Thyroid gland (tissue), 4 donors: ENCODE measurements around the gene XKR3. TPM values are rescaled to one million over a fixed set of nuclear protein-coding genes. Genes with fewer than 3 reads are reported as not detected.

ENCODE experiments used
- DNase-seq, 2 donors: peaks; one replicate each; pipeline ENCODE4 v3.0.0-alpha.2; 2019
- H3K27ac ChIP-seq, 3 donors: fragments of 200-600 bp; sonication (generic); 1 replicate in 2 of 3; 2 replicates in 1 of 3; pipeline ENCODE4 v1.5.1; 2016 to 2019; ENCODE audit warnings: mild to moderate bottlenecking in 1 of 3, moderate library complexity in 1 of 3
- H3K27me3 ChIP-seq: fragments of 200-600 bp; sonication (generic); one replicate; pipeline ENCODE4 v1.5.1; 2019
- H3K36me3 ChIP-seq, 2 donors: fragments of 200-600 bp; sonication (generic); one replicate each; pipeline ENCODE4 v1.5.1; 2016 to 2019
- H3K4me1 ChIP-seq, 2 donors: fragments of 200-600 bp; sonication (generic); one replicate each; pipeline ENCODE4 v1.5.1; 2017 to 2019
- H3K4me3 ChIP-seq, 3 donors: fragments of 200-600 bp; sonication (generic); replicated peaks in 1 of 3; 1 replicate in 2 of 3; 2 replicates in 1 of 3; pipeline ENCODE4 v1.5.1; 2016; ENCODE audit warnings: mild to moderate bottlenecking in 1 of 3
- H3K9me3 ChIP-seq: fragments of 200-600 bp; sonication (generic); one replicate; pipeline ENCODE4 v1.5.1; 2017
- POLR2A ChIP-seq, 2 donors: fragments of 450-650 bp; IDR thresholded peaks; one replicate each; pipeline ENCODE4 v1.6.1; 2017; ENCODE audit warnings: antibody characterized with exemption in 2 of 2, mild to moderate bottlenecking in 2 of 2, moderate library complexity in 1 of 2
- WGBS, 2 donors: methylation state at CpG; one replicate each; pipeline ENCODE4 v1.1.5; 2017; 5-methylcytosine and 5-hydroxymethylcytosine counted together
- intact Hi-C: fragments of 100-400 bp; cut with DNase I; formaldehyde crosslinking; loops from one replicate; pipeline ENCODE4 v1.15.1; 2023
- total RNA-seq, 4 donors: library from RNA; depleted of rRNA; stranded (reverse); fragments of >200 nt; gene quantifications; one replicate each; pipeline ENCODE4 v1.2.3, GENCODE V29; 2016
- TF ChIP-seq, protein P1 (sequence below), 6 experiments: fragments of 200-600 bp in 3 of 6; fragments of 450-650 bp in 3 of 6; sonication (generic) in 3 of 6; IDR thresholded peaks; one replicate each; pipeline ENCODE4 v1.5.1; 2016 to 2019; ENCODE audit warnings: antibody characterized with exemption in 6 of 6, mild to moderate bottlenecking in 2 of 6, inconsistent platforms in 1 of 6, moderate library complexity in 1 of 6

The XKR3 gene
- total RNA-seq, 4 donors from 2014 or later = not detected

DNA sequence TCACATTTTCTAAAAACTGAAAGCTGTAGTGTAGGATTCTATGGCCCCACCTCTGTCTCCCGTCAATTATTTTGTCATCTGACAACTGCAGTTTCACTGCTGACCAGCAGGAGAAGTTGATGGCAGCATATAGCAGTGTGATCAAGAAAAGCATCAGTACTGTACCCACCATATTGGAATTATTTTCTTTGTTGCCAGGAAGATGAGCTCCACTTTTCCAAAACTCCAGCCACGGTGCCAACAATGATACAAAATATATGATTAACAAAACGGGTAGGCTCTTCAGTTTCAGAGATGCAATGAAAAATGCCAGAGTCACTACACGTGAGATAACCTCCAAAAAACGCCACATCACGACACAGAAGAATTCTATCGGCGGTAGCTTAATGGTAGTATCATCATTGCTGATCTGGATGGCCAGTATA lies 41.3 kb downstream of the XKR3 start:
- TF ChIP-seq POLR2A (IDR thresholded peaks at IDR 0.05) = no peak
- TF ChIP-seq, protein P1, sequence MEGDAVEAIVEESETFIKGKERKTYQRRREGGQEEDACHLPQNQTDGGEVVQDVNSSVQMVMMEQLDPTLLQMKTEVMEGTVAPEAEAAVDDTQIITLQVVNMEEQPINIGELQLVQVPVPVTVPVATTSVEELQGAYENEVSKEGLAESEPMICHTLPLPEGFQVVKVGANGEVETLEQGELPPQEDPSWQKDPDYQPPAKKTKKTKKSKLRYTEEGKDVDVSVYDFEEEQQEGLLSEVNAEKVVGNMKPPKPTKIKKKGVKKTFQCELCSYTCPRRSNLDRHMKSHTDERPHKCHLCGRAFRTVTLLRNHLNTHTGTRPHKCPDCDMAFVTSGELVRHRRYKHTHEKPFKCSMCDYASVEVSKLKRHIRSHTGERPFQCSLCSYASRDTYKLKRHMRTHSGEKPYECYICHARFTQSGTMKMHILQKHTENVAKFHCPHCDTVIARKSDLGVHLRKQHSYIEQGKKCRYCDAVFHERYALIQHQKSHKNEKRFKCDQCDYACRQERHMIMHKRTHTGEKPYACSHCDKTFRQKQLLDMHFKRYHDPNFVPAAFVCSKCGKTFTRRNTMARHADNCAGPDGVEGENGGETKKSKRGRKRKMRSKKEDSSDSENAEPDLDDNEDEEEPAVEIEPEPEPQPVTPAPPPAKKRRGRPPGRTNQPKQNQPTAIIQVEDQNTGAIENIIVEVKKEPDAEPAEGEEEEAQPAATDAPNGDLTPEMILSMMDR (IDR thresholded peaks at IDR 0.05) = peak in 1 of 6 experiments; percentile 9
- intact Hi-C loops = no loop called here
- no peaks in the 10 kb centered on the region for H3K27me3 ChIP-seq
- no peak overlapping the region for H3K27ac ChIP-seq
- H3K4me3 ChIP-seq = no peak overlapping the region
- H3K9me3 ChIP-seq = no peaks in the 10 kb centered on the region
- DNase-seq = no peak
- WGBS, 2 donors = 75 to 82% methylated on average over 8 of the region's 8 CpGs
- H3K36me3 ChIP-seq = no peaks in the 10 kb centered on the region
- no peaks in the 10 kb centered on the region for H3K4me1 ChIP-seq

DNA sequence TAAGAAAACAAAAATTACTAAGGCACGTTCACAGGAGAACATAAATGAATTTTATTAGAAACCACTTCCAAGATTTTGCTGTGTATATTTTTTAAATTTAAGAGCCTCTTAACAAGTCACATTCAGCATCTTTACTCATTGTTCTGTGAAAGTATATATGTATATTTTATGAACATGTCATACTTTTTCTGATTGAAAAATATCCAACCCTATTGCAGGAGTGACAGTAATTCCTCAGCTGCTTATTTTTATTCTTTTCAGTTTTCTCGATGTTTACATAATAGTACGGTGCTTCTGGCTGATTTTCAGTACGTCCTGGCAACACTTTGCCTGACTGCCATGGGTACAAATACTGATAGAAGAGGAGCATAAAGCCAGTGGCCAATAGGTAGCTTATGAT lies 41.8 kb downstream of the XKR3 start:
- Histone ChIP-seq H3K4me1 (no peaks in the 10 kb centered on the region), H3K27me3 (no peaks in the 10 kb centered on the region), H3K9me3 (no peaks in the 10 kb centered on the region), H3K4me3 (no peak overlapping the region), H3K36me3 (no peaks in the 10 kb centered on the region), H3K27ac (no peak overlapping the region)
- intact Hi-C loops = no loop called here
- no peak for TF ChIP-seq POLR2A (IDR thresholded peaks at IDR 0.05)
- TF ChIP-seq, protein P1 (IDR thresholded peaks at IDR 0.05) = no peak
- 77 to 85% methylated on average over 4 of the region's 4 CpGs for WGBS, 2 donors
- no peak for DNase-seq

DNA sequence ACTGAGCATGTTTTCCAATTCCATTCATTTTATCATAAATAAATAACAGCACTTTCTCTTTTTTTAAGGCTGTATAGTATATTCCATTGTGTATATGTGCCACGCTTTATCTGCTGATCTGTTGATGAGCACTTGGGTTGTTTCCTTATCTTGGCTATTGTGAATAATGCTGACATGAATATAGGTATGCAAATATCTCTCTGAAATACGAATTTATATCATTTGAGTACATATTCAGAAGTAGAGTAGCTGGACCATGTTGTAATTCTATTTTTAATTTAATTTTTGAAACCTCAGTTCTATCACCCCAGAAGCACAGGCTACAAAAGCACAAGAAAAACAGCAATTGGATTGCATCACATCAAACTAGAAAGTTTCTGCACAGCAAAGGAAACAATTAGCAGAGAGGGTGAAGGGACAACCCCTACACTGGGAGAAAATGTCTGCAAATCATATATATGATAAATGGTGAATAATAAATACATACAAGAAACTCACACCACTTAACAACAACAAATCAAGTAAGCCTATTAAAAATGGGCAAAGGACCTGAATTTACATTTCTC lies 43.4 kb downstream of the XKR3 start:
- Histone ChIP-seq H3K4me1 (no peaks in the 10 kb centered on the region), H3K36me3 (no peaks in the 10 kb centered on the region), H3K4me3 (no peak overlapping the region), H3K27ac (no peak overlapping the region), H3K9me3 (no peaks in the 10 kb centered on the region), H3K27me3 (no peaks in the 10 kb centered on the region)
- no peak for TF ChIP-seq POLR2A (IDR thresholded peaks at IDR 0.05)
- TF ChIP-seq, protein P1 (IDR thresholded peaks at IDR 0.05) = no peak
- WGBS, 2 donors = 48 to 53% methylated on average over 2 of the region's 2 CpGs
- no peak for DNase-seq
- intact Hi-C loops = no loop called here

GRCh38 chr22:16781074-16781763 lies 44.0 kb downstream of the XKR3 start:
- 76 to 81% methylated on average over 11 of the region's 11 CpGs for WGBS, 2 donors
- H3K27ac ChIP-seq = no peak overlapping the region
- no peak overlapping the region for H3K4me3 ChIP-seq
- DNase-seq = no peak
- H3K9me3 ChIP-seq = no peaks in the 10 kb centered on the region
- TF ChIP-seq, protein P1 (IDR thresholded peaks at IDR 0.05) = no peak
- TF ChIP-seq POLR2A (IDR thresholded peaks at IDR 0.05) = no peak
- no peaks in the 10 kb centered on the region for H3K27me3 ChIP-seq
- intact Hi-C loops = no loop called here
- no peaks in the 10 kb centered on the region for H3K36me3 ChIP-seq
- no peaks in the 10 kb centered on the region for H3K4me1 ChIP-seq

- no peak for TF ChIP-seq POLR2A (IDR thresholded peaks at IDR 0.05)
- TF ChIP-seq, protein P1 (IDR thresholded peaks at IDR 0.05) = no peak
- DNase-seq = no peak
- intact Hi-C loops = no loop called here
- H3K27me3 ChIP-seq = no peaks in the 10 kb centered on the region
- no peaks in the 10 kb centered on the region for H3K4me1 ChIP-seq
- no peaks in the 10 kb centered on the region for H3K36me3 ChIP-seq
- 80 to 83% methylated on average over 2 of the region's 2 CpGs for WGBS, 2 donors
- H3K9me3 ChIP-seq = no peaks in the 10 kb centered on the region
- no peak overlapping the region for H3K4me3 ChIP-seq
- no peak overlapping the region for H3K27ac ChIP-seq
Measured at GRCh38 chr22:16777284-16777924, 47.8 kb downstream of the XKR3 start.
